ENCODE measurements around the gene PIBF1. TPM values are rescaled to one million over a fixed set of nuclear protein-coding genes. Genes with fewer than 3 reads are reported as not detected.

The PIBF1 gene
- polyA plus RNA-seq, 3 donors, result 3.3 to 8.0 (median 4.7) TPM

DNA sequence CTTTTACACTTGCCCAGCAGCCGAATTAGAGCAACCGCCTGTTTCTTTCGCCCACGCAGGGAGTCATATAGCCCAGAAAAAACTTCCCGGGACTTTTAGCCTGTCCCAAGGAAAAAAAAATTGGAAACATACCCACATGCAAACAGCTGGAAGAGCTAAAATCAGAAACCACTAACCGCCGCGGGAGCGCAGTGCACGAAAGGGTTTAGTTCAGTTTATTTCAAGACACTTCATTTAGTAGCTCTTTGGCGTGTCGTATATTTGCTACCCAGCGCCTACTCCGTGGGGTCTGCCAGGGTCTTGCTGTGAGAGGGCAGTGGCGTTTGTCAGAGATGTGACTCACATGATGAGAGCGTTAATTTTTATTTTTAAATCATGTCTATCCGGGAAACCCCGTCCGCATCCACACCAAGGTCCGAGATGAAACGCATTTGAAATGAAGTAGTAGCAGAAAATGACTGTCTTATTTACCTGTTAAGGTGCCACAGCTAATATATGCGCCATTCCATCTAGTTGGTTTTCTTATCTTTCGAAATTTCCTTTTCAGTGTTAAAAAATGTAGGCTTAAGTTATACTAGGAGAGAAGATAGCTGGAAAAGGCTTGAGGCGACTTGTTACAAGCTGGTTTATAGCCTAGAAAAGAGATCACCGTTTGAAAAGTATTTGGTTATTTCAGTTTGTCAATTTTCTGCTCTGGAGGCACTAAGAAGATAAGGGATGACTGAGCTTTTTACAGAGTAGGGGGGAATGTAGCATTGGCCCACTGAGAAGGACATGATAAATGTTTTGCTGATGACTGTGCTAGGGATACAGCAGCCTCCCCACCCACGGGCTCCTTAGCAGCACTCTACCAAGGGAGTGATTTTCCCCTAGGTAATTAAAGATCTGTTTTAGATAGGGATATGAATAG lies 278.6 kb downstream of the PIBF1 start:
- peak overlapping the region in 3 of 7 donors; percentile 12 to 86 (median 32) for H3K27ac Mint-ChIP-seq
- peaks cover 41 to 55% (median 48%) of the 10 kb centered on the region in 3 donors for H3K27me3 Mint-ChIP-seq (ENCODE audit: low read depth in 3 of 3)
- Histone ChIP-seq H3K27ac (ENCODE audit: low read depth in 1 of 2, low read length in 2 of 2) (no peak overlapping the region), H3K4me1 (ENCODE audit: control insufficient read depth in 1 of 2, insufficient read depth in 2 of 2, low read length in 2 of 2) (peaks cover 14 to 33% of the 10 kb centered on the region in 2 donors), H3K27me3 (ENCODE audit: control insufficient read depth in 2 of 2, insufficient read depth in 2 of 2, low read length in 2 of 2) (peaks cover 48 to 51% of the 10 kb centered on the region in 2 donors), H3K4me2 (replicated peaks; ENCODE audit: extremely low read depth, low read length, poor library complexity, severe bottlenecking) (peak overlapping the region; percentile 88), H2AFZ (ENCODE audit: insufficient read depth, low read depth, low read length, poor library complexity, severe bottlenecking) (peak overlapping the region; percentile 91), H4K20me1 (ENCODE audit: insufficient read depth, low read length) (no peaks in the 10 kb centered on the region), H3K36me3 (replicated peaks in 1 of 2; ENCODE audit: control insufficient read depth in 1 of 2, insufficient read depth in 2 of 2, low read length in 2 of 2) (no peaks in the 10 kb centered on the region), H3K9me3 (replicated peaks in 1 of 2; ENCODE audit: control insufficient read depth in 1 of 2, insufficient read depth in 1 of 2, low read length in 2 of 2) (no peaks in the 10 kb centered on the region), H3K79me2 (ENCODE audit: insufficient read depth, low read length) (no peaks in the 10 kb centered on the region), H3K4me3 (replicated peaks in 1 of 3; ENCODE audit: low read depth in 2 of 3, low read length in 3 of 3) (peak overlapping the region; percentile 20 to 79 (median 49)), H3K9ac (ENCODE audit: insufficient read depth, low read length, poor library complexity, severe bottlenecking) (peak overlapping the region; percentile 30)
- 4% methylated on average over 18 of the region's 26 CpGs for WGBS (ENCODE audit: insufficient coverage)
- H3K36me3 Mint-ChIP-seq, result peaks cover 15 to 22% of the 10 kb centered on the region in 2 donors
- peak in 2 of 3 donors; percentile 9 to 27 for DNase-seq
- TF ChIP-seq, protein P1, sequence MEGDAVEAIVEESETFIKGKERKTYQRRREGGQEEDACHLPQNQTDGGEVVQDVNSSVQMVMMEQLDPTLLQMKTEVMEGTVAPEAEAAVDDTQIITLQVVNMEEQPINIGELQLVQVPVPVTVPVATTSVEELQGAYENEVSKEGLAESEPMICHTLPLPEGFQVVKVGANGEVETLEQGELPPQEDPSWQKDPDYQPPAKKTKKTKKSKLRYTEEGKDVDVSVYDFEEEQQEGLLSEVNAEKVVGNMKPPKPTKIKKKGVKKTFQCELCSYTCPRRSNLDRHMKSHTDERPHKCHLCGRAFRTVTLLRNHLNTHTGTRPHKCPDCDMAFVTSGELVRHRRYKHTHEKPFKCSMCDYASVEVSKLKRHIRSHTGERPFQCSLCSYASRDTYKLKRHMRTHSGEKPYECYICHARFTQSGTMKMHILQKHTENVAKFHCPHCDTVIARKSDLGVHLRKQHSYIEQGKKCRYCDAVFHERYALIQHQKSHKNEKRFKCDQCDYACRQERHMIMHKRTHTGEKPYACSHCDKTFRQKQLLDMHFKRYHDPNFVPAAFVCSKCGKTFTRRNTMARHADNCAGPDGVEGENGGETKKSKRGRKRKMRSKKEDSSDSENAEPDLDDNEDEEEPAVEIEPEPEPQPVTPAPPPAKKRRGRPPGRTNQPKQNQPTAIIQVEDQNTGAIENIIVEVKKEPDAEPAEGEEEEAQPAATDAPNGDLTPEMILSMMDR (IDR thresholded peaks at IDR 0.05), result no peak
- H3K4me1 Mint-ChIP-seq, result peaks cover 23% of the 10 kb centered on the region
- intact Hi-C loops (cut with micrococcal nuclease), result no loop called here
- peak overlapping the region; percentile 86 to 92 for H3K4me3 Mint-ChIP-seq
- H3K9me3 Mint-ChIP-seq, result peaks cover 0 to 17% (median 2%) of the 10 kb centered on the region in 7 donors

DNA sequence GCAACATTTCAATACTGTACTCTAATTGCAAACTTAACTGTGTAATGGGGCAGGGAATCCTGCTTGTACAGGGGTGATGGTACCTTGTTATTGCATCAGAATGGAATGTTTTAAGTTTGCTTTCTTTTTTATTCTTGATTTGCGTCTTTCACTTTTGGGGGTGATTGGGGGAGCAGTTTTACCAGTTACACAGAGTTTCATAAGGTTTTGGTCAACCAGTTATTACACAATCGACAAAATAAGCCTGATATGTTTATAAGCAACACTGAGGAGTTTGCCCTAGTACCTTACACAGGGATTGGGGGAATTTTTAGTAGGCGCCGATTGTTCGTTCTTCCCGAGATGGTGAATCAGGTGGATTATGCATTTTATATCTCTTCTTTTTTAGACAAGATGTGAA lies 279.5 kb downstream of the PIBF1 start:
- no CpG with 5 or more reads among the region's 6 CpGs for whole genome bisulfite sequencing (ENCODE audit: insufficient coverage)

More for the DNA sequence above, 279.5 kb downstream of the PIBF1 start:
- Histone ChIP-seq H3K4me1 (ENCODE audit: control insufficient read depth in 1 of 2, insufficient read depth in 2 of 2, low read length in 2 of 2) (peaks cover 14 to 33% of the 10 kb centered on the region in 2 donors), H2AFZ (ENCODE audit: insufficient read depth, low read depth, low read length, poor library complexity, severe bottlenecking) (no peak overlapping the region), H3K79me2 (ENCODE audit: insufficient read depth, low read length) (no peaks in the 10 kb centered on the region), H3K27me3 (ENCODE audit: control insufficient read depth in 2 of 2, insufficient read depth in 2 of 2, low read length in 2 of 2) (peaks cover 42 to 43% of the 10 kb centered on the region in 2 donors), H3K9me3 (replicated peaks in 1 of 2; ENCODE audit: control insufficient read depth in 1 of 2, insufficient read depth in 1 of 2, low read length in 2 of 2) (no peaks in the 10 kb centered on the region), H3K27ac (ENCODE audit: low read depth in 1 of 2, low read length in 2 of 2) (no peak overlapping the region), H3K36me3 (replicated peaks in 1 of 2; ENCODE audit: control insufficient read depth in 1 of 2, insufficient read depth in 2 of 2, low read length in 2 of 2) (no peaks in the 10 kb centered on the region), H3K4me3 (replicated peaks in 1 of 3; ENCODE audit: low read depth in 2 of 3, low read length in 3 of 3) (peak overlapping the region in 1 of 3 experiments; percentile 79), H4K20me1 (ENCODE audit: insufficient read depth, low read length) (no peaks in the 10 kb centered on the region), H3K9ac (ENCODE audit: insufficient read depth, low read length, poor library complexity, severe bottlenecking) (no peak overlapping the region), H3K4me2 (replicated peaks; ENCODE audit: extremely low read depth, low read length, poor library complexity, severe bottlenecking) (no peak overlapping the region)
- Mint-ChIP-seq H3K9me3 (peaks cover 0 to 17% (median 2%) of the 10 kb centered on the region in 7 donors), H3K4me3 (peak overlapping the region in 1 of 2 donors; percentile 44), H3K36me3 (peaks cover 17 to 22% of the 10 kb centered on the region in 2 donors), H3K27me3 (ENCODE audit: low read depth in 3 of 3) (peaks cover 38 to 48% (median 47%) of the 10 kb centered on the region in 3 donors), H3K4me1 (peaks cover 23% of the 10 kb centered on the region), H3K27ac (no peak overlapping the region)
- DNase-seq, result peak in 1 of 3 donors; percentile 14
- intact Hi-C loops (cut with micrococcal nuclease), result no loop called here
- TF ChIP-seq, protein P1 (IDR thresholded peaks at IDR 0.05), result no peak

All from CD14-positive monocyte (primary cell).